Measurements from ENCODE around the gene LTN1.

- no peak for TF ChIP-seq ZBTB7A (IDR thresholded peaks at IDR 0.05; ENCODE audit: low read depth)
- TF ChIP-seq EP300 (IDR thresholded peaks at IDR 0.05; ENCODE audit: borderline replicate concordance): no peak
- no peak for TF ChIP-seq NFIC (IDR thresholded peaks at IDR 0.05)
- TF ChIP-seq USF1 (IDR thresholded peaks at IDR 0.05): no peak
- TF ChIP-seq CREB1 (IDR thresholded peaks at IDR 0.05; ENCODE audit: low read depth): no peak
- TF ChIP-seq RAD21 (IDR thresholded peaks at IDR 0.05; ENCODE audit: low read depth): no peak
- no peak for TF ChIP-seq MAX (IDR thresholded peaks at IDR 0.05)
- no peak for TF ChIP-seq REST (IDR thresholded peaks at IDR 0.05; ENCODE audit: low read depth)
- TF ChIP-seq YY1 (IDR thresholded peaks at IDR 0.05; ENCODE audit: low read depth): no peak
- no peak for TF ChIP-seq FOXM1 (IDR thresholded peaks at IDR 0.05; ENCODE audit: borderline replicate concordance, low read depth)
These were observed 29.5 kb upstream of the LTN1 start for GRCh38 chr21:29022166-29022565.

Data from Ishikawa (cell line).